Activated T-helper 9 cell treated with anti-CD3 and anti-CD28 coated beads, Interleukin-2, amount 50 U/mL, for 16 hours (primary cell): ENCODE results near the gene TENT4A.
"Not testable (repeated sequence)": the region's sequence is repeated elsewhere in the genome, so short reads cannot be mapped to it uniquely, and the experiment has no call there.

Experiments
- DNase-seq: peaks from one replicate; pipeline ENCODE4 v3.0.0-alpha.2; 2020; ENCODE audit warnings: low read depth

The TENT4A gene

GRCh38 chr5:6713274-6714225 is at the start of gene TENT4A:
Gene TENT4A, plus strand, starts transcription at chr5:6713432. Its CDS starts 552 bp downstream, at chr5:6713984.
- DNase-seq: no peak

DNA sequence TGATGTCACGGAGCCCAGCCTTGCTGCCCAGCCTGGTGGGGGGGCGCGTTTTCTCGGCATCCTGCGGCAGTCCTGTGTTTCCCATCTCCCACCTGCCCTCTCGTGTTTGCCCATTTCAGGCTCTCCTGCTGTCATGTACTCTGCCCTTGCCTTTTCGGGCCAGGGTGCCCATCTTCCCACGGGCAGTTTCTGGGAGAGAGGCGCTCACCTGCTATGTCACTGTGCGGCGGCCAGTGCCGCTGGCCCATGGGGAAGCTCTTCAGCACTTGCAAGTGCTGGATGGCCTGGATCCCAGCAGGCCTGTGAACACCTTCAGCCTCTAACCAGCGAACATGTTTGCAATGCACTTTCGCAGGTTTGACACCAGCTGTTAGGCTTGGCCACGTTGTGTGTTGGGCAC is 46.5 kb upstream of the TENT4A start:
- no peak for DNase-seq

GRCh38 chr5:6667648-6668047 is 45.6 kb upstream of the TENT4A start:
- DNase-seq: no peak

GRCh38 chr5:6668717-6669116 is 44.5 kb upstream of the TENT4A start:
- DNase-seq: not testable (repeated sequence)

DNA sequence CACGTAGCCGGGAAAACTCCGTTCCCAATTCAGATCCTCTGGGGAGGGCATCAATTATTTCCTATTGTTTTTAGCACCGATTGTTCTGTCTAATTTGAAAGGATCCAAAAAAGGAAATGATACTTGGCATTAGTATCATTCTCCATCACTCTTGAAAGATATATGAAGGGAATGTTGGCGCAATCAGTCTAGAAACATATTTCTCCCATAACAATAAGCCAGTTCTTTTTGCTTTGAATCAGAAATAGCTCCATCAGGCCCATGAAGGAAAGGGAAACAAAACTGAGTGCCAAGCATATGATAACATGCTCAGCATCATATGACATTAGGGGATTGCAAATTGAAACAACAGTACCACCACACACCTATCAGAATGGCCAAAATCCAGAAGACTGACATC is 40.2 kb upstream of the TENT4A start:
- DNase-seq: no peak

DNA sequence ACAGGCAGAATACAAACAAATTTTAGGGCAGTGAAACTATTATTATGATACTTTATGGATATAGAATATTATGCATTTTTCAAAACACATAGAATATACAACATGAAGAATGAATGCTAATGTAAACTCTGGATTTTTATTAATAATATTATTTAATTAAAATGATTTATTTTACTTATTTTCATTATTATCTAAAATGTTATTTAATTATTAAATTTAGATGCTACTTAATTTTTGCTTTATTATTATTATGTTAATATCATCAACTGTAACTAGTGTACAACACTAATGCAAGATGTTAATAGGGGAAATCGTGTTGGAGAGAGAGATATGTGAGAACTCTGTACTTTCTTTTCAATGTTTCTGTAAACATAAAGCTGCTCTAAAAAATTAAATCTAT is 39.3 kb upstream of the TENT4A start:
- no peak for DNase-seq

DNA sequence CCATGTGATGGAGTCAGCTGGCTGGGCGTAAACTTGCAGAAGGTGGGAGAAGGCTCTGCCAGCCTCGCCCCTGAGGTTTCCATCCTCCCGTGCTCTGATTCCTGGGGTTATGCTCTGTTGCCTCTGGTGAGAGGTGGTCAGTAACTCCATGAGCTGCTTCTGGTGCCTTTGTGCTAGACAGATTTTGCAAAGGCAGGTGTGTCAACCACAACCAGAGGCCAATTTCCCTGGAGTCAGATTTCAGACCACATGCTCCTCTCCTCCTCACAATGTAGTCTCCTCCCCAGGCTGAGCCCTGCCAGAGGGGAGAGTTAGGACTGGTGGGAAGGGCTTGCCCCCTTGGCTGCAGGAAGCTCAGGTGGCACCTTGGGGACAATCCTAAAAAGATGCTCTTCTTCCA is 38.8 kb upstream of the TENT4A start:
- no peak for DNase-seq

- no peak for DNase-seq
These were observed 38.3 kb upstream of the TENT4A start for GRCh38 chr5:6674886-6675285.

DNA sequence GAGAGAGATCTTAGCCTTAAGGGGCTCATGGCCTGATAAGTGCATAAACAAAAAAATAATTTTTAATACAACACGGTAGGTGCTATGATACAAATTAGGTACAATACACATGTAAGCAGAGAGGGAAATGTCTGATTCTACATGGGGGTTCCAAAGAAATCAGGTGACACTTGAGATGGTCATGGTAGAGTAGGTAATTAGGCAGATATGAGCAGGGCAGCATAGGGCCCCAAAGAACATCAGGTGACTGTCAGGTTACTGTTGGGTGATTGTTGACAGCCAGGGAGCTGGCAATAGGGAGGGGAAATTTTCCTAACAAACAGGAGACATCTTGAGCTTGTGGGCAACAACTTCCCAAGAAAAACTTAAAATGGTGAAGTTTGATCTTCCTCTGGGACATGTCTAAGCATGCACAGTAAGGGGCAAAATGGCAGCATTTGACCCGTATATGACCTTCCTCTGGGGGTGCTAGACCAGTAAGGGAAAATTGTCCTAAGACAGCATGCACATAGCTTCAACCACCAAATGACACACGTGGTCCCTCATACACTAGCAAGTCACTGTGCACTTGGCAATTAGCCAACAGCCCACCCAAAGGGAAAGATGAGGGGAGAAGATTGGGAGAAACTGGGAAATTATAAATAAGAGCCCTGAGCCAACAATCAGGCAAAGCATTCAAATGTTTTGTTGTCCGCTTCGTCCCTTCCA is 37.3 kb upstream of the TENT4A start:
- DNase-seq: no peak

- DNase-seq: no peak
These were observed 36.5 kb upstream of the TENT4A start for GRCh38 chr5:6676702-6677101.

- no peak for DNase-seq
These were observed 34.8 kb upstream of the TENT4A start for GRCh38 chr5:6678385-6678784.

- no peak for DNase-seq
These were observed 32.3 kb upstream of the TENT4A start for GRCh38 chr5:6680922-6681321.

GRCh38 chr5:6681682-6682081 is 31.6 kb upstream of the TENT4A start:
- DNase-seq: no peak

DNA sequence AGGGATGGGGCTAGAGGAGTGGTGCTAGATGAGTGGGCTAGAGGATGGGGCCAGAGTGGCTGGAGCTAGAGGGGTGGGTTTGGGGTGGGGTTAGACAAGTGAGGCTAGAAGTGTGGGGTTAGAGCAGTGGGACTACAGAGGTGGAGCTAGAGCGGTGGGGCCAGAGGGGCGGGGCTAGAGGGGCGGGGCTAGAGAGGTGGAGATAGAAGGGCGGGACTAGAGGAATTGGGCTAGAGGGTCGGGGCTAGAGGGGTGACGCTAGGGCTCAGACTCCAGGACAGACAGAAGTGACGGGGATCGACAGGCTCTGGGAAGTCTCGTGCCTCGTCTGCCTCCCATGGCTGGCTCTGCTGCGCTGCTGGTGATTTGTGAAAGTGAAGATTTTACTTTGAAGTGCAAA is 31.0 kb upstream of the TENT4A start:
- DNase-seq: no peak

DNA sequence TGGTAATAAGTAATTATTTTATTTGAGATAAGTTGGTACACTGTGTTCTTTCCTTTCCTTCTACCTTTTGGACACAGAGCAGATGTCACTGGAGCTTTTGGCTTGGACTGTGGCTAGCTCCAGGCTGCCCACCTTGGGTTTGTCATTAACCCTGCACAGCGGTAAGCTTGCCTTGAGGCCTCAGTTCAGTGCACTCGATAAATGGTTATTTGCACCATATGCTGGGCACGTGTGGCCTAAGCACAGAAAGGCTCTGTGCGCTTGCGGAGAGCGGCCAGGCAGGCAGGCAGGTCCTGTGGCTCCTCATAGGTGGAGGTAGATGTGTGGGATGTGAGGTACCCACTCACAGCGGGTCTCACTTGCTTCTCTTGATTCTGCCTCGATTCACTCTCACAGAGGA is 30.0 kb upstream of the TENT4A start:
- no peak for DNase-seq

GRCh38 chr5:6684075-6684474 is 29.2 kb upstream of the TENT4A start:
- no peak for DNase-seq

GRCh38 chr5:6686501-6686900 is 26.7 kb upstream of the TENT4A start:
- no peak for DNase-seq

DNA sequence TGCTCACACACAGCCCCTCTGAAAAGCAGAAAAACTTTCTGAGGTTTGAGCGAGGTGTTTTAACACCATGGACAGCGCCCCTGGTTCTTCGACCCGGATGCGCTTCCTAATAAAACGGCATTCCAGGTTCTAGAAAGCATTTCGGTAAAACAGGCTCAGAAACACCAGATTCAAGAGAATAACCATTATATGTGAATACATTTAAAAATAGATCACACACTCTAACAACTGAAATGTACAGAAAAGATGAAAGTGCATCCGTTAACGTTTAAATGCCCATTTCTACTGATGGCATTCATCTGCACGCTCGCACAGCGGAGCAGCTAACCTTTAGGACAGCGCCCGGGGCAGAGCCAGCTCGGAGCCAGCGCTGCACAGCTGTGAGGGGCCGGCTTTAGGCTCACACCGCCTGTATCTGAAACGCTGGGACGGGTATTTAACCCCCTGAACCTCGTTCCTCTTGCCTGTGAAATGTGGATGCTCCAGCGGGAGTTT is 26.3 kb upstream of the TENT4A start:
- no peak for DNase-seq

- DNase-seq: no peak
These were observed 25.7 kb upstream of the TENT4A start for GRCh38 chr5:6687505-6687904.

DNA sequence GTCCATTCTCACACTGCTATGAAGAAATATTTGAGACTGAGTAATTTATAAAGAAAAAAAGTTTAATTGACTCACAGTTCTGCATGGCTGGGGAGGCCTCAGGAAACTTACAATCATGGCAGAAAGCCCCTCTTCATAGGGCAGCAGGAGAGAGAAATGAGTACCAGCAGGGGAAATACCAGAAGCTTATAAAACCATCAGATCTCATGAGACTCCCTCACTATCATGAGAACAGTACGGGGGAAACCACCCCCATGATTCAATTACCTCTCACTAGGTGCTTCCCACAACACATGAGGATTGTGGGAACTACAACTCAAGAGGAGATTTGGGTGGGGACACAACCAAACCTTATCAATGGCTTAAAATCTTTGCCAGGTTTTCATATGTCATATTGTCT is 20.3 kb upstream of the TENT4A start:
- no peak for DNase-seq

DNA sequence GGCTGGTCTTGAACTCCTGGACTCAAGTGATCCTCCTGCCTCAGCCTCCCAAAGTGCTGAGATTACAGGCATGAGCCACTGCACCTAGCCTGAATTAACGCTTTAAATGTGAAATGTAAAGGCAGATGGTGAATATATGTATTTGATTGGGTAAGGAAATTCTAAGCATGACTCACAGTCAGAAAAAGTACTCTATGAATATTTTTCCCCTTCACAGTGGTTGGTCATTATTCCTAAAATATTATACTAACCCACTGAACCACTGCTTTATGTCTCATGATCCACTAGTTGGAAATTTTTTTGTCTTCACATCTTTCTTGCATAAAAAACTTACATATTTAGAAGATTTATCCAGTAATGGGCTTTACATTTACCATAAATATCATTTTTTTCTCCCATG is 14.5 kb upstream of the TENT4A start:
- DNase-seq: no peak

- no peak for DNase-seq
These were observed 13.9 kb upstream of the TENT4A start for GRCh38 chr5:6699357-6699756.

DNA sequence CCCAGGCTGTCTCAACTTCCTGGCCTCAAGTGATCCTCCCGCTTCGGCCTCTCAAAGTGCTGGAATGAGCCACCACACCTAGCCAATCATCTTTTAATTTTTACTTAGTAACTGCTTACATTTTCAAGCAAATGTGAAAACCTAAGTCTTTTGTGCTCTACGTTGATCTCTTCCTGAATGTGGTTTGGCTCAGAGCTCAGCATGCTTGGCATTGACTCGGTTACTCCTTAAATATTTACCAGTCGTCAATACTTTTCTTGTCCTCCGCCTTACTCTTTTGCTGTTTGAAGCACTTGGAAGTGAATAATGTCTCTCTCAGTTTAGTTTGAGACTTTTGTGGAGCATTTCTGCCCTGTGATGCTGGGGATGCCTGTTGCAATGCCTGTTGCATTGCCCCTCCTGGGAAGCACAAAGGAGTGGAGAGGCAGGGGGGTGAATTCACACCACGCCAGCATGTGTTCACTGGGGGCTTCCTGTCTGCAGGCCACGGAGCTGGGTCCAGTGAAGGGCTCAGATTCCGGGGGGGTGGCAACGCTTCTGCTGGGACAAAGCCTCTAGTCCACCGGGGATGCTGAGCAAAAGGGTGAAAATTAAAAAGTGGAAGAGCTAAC is 13.1 kb upstream of the TENT4A start:
- DNase-seq: no peak
